Left cardiac atrium (tissue), 4 donors: ENCODE measurements around the gene KRTAP10-6. TPM values are rescaled to one million over a fixed set of nuclear protein-coding genes. Genes with fewer than 3 reads are reported as not detected.
"Not testable (repeated sequence)": the region's sequence is repeated elsewhere in the genome, so short reads cannot be mapped to it uniquely, and the experiment has no call there.

Experiments used
- ATAC-seq, 2 donors: fragments of 200-7000 bp; cut with Tn5 transposase; one replicate each; pipeline ENCODE4 v1.9.1; 2020; ENCODE audit warnings: mild to moderate bottlenecking in 2 of 2, moderate library complexity in 2 of 2
- DNase-seq: peaks from one replicate; pipeline ENCODE4 v3.0.0-alpha.2; 2020
- intact Hi-C, 2 donors: fragments of 100-400 bp; cut with DNase I; formaldehyde crosslinking; loops; one replicate each; pipeline versions ENCODE4 v1.14.1 to v1.15.1; 2022 to 2023
- long read RNA-seq: library from polyadenylated mRNA; unstranded; transcript quantifications from one replicate; pipeline ENCODE4 v2.0.0, GENCODE V29; 2021
- total RNA-seq, 2 donors: library from RNA; stranded (reverse); fragmentation: NEBNext Ultra II Directional; extraction: Animal tissue kit (Norgen Biotek cat#: 25700); gene quantifications; one replicate each; pipeline ENCODE4 v1.2.1, GENCODE V29; 2021
- donor health status: DM: no; HTN: yes; CAD: no.
- donor health status: DM: no; HTN: yes; CAD: no; lungs with severe emphysema.
- donor health status: DM: yes; HTN: yes; CAD: no.
- donor health status: Dilated cardiomyopathy.

Gene KRTAP10-6, protein sequence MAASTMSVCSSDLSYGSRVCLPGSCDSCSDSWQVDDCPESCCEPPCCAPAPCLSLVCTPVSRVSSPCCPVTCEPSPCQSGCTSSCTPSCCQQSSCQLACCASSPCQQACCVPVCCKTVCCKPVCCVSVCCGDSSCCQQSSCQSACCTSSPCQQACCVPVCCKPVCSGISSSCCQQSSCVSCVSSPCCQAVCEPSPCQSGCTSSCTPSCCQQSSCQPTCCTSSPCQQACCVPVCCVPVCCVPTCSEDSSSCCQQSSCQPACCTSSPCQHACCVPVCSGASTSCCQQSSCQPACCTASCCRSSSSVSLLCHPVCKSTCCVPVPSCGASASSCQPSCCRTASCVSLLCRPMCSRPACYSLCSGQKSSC
- total RNA-seq, result not detected
- long read RNA-seq, result 0 reads

DNA sequence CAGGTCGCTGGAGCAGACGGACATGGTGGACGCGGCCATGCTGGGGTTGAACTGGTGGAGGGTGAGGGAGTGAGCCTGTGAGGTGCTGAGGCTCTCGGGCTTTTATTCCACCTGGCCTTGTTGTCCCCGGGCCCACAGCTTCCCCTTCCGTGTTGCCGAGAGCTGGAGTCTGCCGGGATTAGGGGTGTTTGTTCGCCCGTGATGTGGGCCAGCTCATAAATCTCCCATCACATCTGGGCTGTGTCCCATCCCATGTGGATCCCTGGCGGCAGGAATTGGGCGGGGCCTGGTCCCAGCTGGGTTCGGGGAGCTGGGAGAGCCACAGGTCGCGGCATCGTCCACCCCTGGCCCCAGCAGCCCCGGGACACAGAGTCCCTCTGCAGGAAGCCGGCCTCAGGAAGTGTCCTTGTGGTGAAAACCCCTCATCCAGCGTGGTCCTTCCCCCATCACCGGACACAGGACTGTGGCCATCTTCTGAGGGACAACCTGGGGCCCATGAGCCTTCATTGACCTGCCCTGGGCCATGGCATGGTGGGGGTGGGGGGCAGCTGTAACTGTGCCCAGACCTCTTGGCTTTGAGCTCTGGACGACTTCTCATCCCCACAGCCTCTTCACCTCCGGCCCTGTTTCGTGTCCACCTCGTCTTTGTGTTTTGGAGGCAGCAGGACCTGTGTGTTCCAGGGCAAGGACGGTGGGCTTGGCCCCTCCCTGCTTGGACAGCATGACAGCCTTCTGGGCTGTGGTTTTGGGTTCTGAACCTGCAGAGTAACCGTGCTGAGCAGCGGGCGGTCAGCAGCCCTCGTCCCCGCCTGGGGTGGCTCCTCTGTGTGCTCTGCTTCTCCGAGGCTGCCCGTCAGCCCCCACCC lies at the start of gene KRTAP10-6:
Gene KRTAP10-6, minus strand, starts transcription at position 60 of the 866 bp plus-strand sequence. Its CDS starts 21 bp downstream, at position 39.
- no peak for ATAC-seq
- no peak for DNase-seq
- intact Hi-C loops, result no loop called here

DNA sequence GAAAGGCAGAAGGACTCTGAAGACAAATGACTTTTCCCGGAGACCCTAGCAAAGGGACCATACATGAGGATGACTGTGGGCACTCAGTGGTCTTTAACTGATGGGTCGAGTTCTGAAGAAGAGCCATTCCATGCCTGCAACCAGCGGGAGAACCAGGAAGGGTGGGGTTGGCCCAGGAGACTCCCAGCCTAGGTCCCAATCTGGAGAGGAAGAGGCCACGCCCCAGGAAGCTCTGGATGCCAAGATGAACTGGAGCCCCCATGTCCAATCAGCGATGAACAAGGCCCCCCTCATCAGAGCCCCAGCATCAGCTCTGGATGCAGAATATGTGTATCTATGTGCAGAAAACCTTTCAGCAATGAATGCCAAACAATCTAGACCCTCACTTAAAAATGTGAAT lies 48.5 kb upstream of the KRTAP10-6 start:
- ATAC-seq (no peak), DNase-seq (no peak)
- intact Hi-C loops, result no loop called here

DNA sequence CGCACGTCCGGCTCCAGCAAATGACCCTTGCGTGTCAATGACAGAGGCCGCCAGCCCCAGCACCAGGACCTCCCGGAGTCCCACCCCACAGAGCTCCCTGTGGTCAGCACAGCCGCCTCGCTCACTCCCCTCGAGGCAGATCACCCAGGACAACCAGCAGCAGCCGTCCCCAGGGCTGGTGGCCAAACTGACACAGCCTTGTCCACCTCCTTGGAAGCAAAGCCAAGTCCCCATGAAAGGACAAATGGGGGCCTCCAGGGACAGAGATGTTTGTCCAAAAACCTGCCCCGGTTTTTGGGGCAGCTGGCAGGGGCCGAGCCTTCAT lies 47.0 kb upstream of the KRTAP10-6 start:
- DNase-seq, result no peak
- intact Hi-C loops, result no loop called here

DNA sequence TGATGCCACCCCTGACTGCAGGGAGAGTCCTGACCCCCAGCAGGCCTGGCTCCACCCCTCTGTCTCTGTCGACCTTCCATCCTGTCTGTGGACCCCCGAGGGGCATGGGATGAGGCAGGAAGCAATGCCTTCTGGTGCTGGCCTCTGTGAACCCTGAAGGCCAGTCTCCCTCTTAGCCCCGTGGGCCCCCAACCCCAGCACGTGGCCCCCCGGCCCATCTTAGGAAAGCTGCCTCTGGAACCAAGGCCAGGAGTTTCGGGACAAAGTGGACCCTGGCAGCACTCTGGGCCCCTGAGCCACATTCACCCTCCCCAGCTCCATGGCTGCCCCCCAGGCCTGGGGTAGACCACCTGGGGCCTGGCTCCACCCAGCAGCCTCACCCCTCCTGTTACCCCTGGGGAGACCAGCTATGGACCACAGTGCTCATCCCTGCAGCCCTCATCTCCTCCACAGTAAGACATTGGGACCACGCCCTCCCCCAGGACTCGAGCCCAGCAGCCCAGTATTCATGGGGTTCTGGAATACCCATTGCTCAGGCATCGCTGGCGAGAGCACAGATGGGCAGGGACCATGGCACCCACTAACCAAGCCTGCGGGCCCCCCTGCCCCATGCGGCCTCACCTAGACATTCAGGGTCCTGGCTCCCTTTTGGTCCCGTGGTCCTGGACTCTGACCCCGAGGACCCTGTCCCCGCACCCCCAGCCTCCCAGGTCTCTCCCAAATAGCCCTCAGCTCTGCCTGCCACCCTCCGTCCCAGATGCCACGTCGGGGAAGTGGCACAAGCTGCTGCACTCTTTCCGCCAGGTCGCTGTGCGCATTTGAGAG lies 46.4 kb upstream of the KRTAP10-6 start:
- DNase-seq, ATAC-seq, intact Hi-C loops: not testable (repeated sequence)

More for the DNA sequence above, 47.0 kb upstream of the KRTAP10-6 start:
- no peak for ATAC-seq

DNA sequence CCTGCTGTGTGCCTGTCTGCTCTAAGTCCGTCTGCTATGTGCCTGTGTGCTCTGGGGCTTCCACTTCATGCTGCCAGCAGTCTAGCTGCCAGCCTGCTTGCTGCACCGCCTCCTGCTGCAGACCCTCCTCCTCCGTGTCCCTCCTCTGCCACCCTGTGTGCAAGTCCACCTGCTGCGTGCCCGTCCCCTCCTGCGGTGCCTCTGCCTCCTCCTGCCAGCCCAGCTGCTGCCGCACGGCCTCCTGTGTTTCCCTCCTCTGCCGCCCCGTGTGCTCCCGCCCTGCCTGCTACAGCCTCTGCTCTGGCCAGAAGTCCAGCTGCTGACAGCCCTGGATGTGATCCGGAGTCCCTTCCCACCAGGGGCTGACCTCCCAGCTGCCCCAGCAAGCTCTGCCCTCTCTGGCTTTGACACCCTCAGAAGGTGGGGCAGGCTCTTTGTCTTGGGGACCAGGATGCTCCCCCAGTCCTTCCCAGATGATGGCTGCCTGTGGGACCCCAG lies 45.6 kb upstream of the KRTAP10-6 start:
- intact Hi-C loops, DNase-seq, ATAC-seq: not testable (repeated sequence)

DNA sequence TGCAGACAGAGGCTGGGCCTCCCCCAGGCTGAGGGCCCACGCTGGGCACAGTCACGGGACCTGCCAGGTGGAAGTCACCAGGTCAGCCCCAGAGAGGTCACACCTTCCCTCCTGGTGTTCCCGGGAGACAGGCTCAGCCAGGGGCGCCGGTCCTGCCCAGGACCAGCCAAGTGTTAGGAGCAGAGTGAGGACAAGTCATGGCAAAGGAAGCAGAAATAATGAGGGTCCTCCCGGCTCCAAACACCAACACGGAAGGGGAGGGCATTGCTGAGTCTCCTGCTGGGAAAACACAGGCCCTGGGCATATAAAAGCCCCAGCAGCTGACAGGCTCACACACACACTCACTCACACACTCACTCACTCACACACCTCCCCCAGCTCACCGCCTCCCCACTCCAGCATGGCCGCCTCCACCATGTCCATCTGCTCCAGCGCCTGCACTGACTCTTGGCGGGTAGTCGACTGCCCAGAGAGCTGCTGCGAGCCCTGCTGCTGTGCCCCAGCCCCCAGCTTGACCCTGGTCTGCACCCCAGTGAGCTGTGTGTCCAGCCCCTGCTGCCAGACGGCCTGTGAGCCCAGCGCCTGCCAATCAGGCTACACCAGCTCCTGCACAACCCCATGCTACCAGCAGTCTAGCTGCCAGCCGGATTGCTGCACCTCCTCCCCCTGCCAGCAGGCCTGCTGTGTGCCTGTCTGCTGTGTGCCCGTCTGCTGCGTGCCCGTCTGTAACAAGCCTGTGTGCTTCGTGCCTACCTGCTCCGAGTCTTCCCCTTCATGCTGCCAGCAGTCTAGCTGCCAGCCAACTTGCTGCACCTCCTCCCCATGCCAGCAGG lies 44.9 kb upstream of the KRTAP10-6 start, which contains the start of gene KRTAP10-10:
Gene KRTAP10-10, plus strand, starts transcription at position 339 of the 833 bp plus-strand sequence. Its CDS starts 62 bp downstream, at position 401.
- intact Hi-C loops, result no loop called here
- no peak for DNase-seq
- ATAC-seq, result no peak

DNA sequence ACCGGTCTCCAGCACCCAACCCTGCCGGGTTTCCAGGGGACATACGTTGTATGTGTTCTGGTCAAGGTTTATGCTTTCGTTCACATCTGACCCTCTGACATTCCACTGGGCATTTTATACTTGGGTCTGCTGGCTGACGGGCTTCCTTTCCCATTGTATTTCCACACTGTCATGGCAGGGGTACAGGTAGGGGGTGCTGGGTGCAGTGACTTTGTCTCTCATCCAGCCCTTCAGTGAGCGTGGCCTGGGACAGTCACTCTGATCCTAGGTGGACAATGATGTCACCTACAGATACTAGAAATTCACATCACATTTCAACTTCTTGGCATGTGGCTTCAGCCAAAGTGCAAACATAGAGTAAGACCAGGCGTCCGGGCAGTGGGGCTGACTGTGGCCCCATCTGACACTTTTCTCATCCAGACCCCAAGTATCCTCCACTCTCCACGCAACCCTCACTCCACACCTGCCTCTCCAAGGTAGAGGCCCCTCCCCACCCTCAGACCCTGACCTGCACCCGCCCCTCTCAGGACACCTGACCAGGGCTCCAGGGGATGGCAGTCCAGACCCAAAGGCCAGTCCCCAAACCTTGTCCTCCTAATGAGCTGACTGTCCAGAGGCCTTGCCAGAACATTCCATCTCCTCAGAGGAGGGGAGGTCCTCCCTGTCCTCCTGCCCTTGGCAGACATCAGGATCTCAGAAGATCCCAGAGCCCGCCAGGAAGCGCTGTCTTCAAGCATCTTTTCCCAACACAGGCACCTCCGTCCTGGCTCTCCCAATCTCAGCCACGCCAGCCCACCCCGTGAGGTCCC lies 44.1 kb upstream of the KRTAP10-6 start:
- no peak for ATAC-seq
- intact Hi-C loops, result no loop called here
- no peak for DNase-seq

DNA sequence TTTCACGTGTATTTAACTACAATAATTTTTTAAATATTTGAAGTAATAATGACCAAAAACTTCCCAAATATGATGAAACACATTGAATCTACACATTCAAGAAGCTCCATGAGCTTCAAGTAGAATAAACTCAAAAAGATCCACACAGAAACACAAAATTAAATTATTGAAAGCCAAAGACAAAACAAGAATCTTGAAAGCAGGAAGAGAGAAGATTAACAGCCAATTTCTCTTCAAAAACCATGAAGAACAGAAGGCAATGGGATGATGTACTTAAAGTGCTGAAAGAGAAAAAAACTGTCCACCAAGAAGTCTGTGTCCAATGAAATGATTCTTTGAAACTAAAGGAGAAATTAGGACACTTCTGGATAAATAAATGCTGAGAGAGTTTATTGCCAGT lies 39.8 kb upstream of the KRTAP10-6 start:
- DNase-seq (no peak), ATAC-seq (no peak)
- intact Hi-C loops, result no loop called here

DNA sequence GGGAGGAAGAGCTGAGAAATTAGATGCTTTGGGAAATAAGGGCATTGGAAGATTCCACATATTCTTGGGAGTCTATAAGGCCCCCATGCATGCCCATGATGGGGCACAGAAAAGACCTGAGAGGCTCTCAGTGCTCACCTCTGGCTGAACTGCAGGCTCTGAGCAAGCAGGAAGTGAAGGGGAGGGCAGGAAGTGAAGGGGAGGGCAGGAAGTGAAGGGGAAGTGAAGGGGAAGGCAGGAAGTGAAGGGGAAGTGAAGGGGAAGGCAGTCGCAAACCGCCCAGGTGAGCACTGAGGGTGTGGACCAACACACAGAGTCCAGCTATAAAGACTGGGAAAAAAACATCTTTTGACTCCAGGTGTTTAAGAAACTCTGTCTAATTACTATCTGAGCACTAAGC lies 38.1 kb upstream of the KRTAP10-6 start:
- no peak for ATAC-seq
- no peak for DNase-seq
- intact Hi-C loops, result no loop called here

DNA sequence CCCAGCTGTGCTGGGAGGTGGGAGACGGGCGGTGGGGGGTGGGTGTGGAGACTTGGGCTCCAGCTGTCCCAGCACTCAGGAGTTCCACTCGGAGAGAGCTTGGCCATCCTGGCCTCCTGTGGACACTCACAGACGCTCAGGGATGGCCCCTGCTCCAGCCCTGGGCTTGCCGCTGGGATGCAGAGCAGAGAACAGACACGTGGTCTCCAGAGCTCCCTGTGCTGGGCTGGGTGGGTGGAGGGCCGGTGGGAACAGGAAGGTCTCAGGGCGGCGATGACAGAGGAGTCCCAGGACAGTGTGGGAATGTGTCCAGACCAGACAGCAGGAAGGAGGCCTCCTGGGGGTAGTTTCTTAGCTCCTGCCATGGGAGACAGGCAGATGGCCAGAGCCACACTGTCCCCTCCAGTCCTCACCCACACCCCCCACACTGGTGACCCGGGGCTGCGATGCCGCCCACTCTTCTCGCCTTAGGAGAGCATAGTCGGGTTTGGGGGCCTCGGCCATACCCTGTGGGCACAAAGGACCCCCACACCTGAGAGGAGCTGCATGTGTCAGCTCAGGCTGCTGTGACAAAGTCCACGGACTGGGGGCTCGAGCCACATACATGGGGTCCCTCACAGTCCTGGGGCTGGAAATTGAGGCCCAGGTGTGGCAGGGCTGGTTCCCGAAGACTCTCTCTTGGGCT lies 36.5 kb upstream of the KRTAP10-6 start:
- ATAC-seq (peak; percentile 39 to 82), DNase-seq (no peak)
- intact Hi-C loops, result no loop called here

DNA sequence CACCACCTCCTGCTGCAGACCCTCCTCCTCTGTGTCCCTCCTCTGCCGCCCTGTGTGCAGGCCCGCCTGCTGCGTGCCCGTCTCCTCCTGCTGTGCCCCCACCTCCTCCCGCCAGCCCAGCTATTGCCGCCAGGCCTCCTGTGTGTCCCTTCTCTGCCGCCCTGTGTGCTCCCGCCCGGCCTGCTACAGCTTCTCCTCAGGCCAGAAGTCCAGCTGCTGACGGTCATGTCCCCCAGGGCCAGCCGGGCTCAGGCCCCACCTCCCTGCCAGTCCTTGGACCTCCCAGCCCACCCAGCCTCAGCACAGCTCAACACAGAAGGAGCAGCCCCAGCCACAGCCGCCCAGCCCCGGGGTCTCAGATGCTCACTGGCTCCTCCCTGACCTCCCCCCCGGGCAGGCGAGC lies 35.5 kb upstream of the KRTAP10-6 start:
- DNase-seq, intact Hi-C loops, ATAC-seq: not testable (repeated sequence)

DNA sequence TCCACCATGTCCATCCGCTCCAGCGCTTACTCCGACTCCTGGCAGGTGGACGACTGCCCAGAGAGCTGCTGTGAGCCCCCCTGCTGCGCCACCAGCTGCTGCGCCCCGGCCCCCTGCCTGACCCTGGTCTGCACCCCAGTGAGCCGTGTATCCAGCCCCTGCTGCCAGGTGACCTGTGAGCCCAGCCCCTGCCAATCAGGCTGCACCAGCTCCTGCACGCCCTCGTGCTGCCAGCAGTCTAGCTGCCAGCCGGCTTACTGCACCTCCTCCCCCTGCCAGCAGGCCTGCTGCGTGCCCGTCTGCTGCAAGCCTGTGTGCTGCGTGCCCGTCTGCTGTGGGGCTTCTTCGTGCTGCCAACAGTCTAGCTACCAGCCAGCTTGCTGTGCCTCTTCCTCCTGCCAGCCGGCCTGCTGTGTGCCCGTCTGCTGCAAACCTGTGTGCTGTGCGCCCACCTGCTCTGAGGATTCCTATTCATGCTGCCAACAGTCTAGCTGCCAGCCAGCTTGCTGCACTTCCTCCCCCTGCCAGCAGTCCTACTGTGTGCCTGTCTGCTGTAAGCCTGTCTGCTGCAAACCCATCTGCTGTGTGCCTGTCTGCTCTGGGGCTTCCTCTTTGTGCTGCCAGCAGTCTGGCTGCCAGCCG lies 35.0 kb upstream of the KRTAP10-6 start:
- ATAC-seq, result not testable (repeated sequence)

DNA sequence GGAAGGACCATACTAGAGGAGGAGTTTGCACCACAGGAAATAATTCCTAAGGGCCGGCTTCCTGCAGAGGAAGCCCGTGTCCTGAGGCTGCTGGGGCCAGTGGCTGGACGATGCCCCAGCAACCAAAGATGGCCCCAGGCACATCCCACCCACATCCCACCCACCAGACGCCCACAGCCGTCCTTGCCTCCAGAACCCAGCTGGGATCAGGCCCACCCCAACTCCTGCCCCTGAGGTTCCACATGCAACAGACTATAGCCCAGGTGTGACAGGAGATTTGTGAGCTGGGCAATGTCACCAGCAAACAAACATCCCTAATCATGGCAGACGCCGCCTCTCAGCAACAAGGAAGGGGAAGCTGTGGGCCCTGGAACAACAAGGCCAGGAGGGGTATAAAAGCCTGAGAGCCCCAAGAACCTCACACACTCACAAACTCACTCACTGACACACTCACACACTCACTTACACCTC lies 34.4 kb upstream of the KRTAP10-6 start, which contains the start of gene KRTAP10-9:
Gene KRTAP10-9, plus strand, starts transcription at position 421 of the 471 bp plus-strand sequence. CDS start 79 bp downstream, outside the sequence.
- DNase-seq, result no peak
- intact Hi-C loops, result no loop called here
- ATAC-seq, result no peak

More for the DNA sequence above, 35.0 kb upstream of the KRTAP10-6 start:
- DNase-seq, intact Hi-C loops: not testable (repeated sequence)

DNA sequence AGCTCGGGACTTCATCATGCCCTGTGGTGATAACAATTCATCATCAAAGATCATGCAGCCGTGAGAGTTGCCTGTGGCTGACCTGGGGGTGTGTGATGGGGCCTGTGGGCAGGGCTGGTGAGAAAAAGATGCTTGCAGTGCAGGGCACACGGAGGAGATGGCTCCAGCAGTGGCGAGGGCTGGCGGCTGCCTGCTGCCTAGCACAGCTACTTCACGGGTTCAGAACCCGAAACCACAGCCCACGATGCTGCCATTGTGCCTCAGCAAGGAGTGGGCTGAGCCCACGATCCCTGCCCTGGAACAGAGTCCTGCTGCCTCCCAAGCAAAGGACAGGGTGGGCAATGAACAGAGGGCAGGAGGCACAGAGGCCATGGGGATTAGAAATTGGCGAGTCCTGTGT lies 34.0 kb upstream of the KRTAP10-6 start:
- intact Hi-C loops, result no loop called here
- ATAC-seq, result peak in 1 of 2 donors; percentile 42
- DNase-seq, result no peak

DNA sequence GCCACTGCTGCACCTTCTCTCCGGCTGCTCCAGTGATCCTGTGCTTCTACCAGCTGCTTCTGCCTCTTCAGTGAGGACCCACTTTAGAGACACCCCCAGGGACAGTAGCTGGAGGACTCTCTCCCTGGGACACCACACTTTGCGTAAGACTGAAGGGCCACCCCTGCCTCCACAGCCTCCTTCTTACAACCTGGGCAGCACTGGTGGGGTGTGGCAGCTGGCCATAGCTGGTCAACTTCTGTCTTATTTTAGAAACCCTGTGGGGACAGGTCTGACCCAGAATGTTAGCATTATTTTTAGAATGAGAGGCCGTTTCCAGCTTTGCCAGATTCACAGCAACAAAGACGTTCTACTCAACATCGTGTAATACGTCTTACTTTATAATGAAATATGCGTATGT lies 33.5 kb upstream of the KRTAP10-6 start:
- no peak for DNase-seq
- intact Hi-C loops, result no loop called here
- ATAC-seq, result peak in 1 of 2 donors; percentile 27

DNA sequence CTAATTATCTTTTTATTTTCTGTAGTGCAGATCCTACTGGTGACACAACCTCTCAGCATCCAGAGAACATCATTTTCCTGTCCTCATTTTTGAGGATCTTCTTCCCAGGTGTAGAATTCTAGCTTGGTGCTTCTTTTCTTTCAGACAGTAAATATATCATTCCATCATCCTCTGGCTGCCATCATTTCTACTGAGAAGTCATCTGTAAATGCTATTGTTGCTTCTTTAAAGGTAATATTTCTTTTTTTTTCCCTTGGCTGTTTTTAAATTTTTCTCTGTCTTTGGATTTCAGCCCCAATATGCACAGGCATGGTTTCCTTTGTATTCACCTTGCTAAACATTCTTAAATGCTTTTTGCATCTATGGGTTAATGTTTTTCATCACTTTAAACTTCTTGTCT lies 31.3 kb upstream of the KRTAP10-6 start:
- intact Hi-C loops, result no loop called here
- DNase-seq (no peak), ATAC-seq (no peak)
